OCI-LY1 (cell line): ENCODE data around the gene NPW.

Experiments used
- EZH2 ChIP-seq: fragments of 200-600 bp; sonication (generic), shearing (Covaris generic); IDR thresholded peaks from 2 replicates; pipeline ENCODE4 v1.8.0; 2017; ENCODE audit warnings: borderline replicate concordance, mixed run types, mild to moderate bottlenecking, antibody characterized with exemption, low read length, moderate library complexity, mixed read lengths
- TF ChIP-seq, protein P1 (sequence below): fragments of 200-600 bp; sonication (generic), shearing (Covaris generic); IDR thresholded peaks from 2 replicates; pipeline ENCODE4 v1.5.1; 2017; ENCODE audit warnings: mild to moderate bottlenecking, antibody characterized with exemption, low read length, moderate library complexity, mixed read lengths

GRCh38 chr16:2005646-2006045 lies 13.9 kb upstream of the NPW start:
- no peak for TF ChIP-seq EZH2
- TF ChIP-seq, protein P1, sequence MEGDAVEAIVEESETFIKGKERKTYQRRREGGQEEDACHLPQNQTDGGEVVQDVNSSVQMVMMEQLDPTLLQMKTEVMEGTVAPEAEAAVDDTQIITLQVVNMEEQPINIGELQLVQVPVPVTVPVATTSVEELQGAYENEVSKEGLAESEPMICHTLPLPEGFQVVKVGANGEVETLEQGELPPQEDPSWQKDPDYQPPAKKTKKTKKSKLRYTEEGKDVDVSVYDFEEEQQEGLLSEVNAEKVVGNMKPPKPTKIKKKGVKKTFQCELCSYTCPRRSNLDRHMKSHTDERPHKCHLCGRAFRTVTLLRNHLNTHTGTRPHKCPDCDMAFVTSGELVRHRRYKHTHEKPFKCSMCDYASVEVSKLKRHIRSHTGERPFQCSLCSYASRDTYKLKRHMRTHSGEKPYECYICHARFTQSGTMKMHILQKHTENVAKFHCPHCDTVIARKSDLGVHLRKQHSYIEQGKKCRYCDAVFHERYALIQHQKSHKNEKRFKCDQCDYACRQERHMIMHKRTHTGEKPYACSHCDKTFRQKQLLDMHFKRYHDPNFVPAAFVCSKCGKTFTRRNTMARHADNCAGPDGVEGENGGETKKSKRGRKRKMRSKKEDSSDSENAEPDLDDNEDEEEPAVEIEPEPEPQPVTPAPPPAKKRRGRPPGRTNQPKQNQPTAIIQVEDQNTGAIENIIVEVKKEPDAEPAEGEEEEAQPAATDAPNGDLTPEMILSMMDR: peak; percentile 78
